Limb (tissue), 2 donors: ENCODE measurements around the gene SCN11A.

Experiments used
- DNase-seq, 2 donors: peaks; one replicate each; pipeline ENCODE4 v3.0.0-alpha.2; 2016; ENCODE audit errors: extremely low spot score in 2 of 2

SCN11A gene

GRCh38 chr3:39051649-39052561 is at the start of gene SCN11A, which contains the start of gene WDR48:
TSS of gene SCN11A (minus strand) at chr3:39051944. CDS start at chr3:38950362, 101,582 bp downstream.
TSS of gene WDR48 (plus strand) at chr3:39052016. CDS start at chr3:39052026, 10 bp downstream.
- DNase-seq, result peak; percentile 94 to 96

DNA sequence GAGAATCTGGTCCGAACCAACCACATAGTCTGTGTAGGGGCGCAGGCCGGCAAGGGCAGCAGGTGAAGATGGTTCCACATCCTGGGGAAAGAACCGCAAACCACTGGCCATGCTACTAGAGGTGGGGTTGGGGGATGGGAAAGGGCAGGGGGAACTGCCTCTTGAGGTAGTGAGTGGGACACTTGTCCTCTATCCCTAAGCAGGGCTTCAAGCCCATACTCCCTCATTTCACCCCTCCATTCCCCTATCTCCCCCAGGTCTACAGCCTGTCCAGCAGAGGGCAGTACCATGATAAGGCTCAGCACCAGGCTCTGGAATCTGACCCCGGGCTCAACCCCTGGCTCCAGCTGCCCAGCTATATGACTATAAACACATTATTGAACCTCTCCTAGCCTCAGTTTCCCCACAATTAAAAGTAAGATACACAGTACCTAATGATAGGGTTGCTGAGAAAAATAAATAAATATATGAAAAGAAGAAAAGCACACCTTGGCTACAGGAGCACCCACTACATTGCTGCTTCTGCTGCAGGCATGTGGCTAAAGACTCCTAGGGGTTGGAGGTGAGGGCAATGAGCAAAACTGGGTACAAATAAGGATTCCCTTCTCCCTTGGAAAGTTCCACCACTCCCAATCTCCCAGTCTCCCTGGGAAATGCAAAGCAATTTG is 49.4 kb upstream of the SCN11A start:
- no peak for DNase-seq

DNA sequence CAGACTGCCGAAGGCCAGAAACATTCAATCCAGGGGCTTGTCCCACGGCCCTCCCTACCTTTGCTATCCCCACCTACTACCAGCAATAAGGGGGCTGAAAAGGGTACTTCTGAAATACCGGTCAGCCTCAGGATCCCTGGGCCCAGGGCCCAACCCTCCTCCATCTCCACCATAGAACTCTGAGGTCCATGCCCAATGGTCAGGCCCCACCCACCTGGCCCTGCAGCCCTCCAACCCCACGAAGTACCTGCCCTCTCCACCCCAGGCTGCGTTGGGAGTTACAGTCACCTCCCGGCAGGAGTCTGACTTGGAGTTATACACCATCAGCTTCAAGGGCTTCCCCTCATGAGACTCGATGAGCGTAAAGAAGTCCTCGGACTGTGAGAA is 48.7 kb upstream of the SCN11A start:
- no peak for DNase-seq

DNA sequence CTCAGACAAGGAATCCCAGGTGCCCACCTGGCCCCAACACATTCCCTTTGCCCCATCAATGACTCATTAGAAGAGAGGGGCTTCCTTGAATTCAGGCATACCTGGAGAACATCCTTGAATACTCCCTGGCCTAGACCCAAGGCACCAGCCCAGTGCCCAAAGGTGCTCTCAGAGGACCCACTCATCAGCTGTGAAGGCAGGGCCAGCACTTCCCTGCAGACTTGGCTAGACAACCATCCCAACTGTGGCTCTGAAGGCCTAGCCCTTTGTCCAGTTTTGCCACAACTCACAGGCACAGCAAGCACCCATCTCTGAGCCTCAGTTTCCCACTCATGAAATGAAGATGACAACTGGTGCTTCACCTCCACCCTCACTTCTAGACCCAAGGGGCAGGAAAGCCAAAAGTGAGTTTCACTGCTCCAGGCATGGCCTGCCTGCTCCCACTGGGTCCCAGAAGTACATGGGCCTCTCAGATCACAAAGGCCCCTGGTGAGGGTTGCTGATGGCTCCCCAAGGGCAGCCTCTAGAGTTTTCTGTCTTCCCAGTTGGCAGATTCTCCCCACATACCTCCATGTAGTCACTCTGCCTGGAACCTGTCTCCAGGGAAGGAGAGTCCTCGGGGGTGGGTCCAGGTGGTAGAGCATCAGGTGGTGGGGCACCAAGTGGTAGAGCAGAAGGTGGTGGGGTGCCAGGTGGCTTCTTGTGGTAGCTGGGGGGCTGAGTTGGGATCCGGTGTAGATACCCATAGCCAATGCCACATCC is 48.2 kb upstream of the SCN11A start:
- DNase-seq, result no peak

GRCh38 chr3:39099242-39099641 is 47.5 kb upstream of the SCN11A start:
- no peak for DNase-seq

DNA sequence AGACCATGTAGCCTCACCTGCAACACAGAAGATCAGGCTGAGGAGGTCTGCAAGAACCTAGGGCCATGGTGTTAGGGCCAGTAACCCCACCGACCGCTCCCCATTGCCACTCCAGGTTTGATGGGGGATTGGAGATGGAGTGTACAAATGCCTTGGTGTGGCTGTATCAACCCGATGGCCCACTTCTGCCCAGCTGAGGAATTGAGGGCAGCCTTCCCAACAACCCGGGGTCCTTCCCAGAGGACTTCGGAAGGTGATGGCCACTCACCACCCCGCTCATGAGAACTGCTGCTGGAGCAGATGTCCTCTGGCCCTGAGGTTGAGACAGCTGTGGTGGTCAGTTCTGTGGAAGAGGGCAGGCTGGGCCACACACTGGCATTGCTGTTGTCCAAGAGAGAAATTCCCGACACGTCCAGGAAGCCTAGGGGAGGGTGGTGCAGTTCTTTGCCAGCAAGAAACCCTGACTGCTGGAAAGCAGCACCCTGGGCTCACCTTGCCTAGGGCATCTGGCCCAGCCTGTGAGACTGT is 46.8 kb upstream of the SCN11A start:
- no peak for DNase-seq

- no peak for DNase-seq
Observed at GRCh38 chr3:39097716-39098472, 46.1 kb upstream of the SCN11A start.

DNA sequence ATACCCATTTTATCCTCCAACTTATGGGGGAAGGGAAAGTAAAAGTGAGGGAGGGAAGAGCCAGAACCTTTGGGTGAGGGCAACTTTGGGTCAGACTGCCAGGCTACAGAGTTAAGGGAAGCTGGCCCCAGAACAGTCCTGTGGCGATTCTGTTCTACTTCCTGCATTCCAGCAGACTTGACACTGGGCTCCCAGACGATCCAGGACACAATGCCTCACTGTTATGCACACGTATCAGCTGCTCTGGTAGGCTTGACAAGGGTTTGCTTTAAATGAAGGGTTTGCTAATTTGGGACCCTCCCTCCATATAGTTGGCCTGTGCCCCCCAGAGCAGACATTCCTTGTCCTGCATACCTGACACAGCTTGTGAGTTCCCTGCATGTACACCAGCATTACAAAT is 45.0 kb upstream of the SCN11A start:
- no peak for DNase-seq

GRCh38 chr3:39095778-39096177 is 44.0 kb upstream of the SCN11A start:
- DNase-seq, result no peak

GRCh38 chr3:39094851-39095677 is 43.3 kb upstream of the SCN11A start:
- DNase-seq, result no peak

DNA sequence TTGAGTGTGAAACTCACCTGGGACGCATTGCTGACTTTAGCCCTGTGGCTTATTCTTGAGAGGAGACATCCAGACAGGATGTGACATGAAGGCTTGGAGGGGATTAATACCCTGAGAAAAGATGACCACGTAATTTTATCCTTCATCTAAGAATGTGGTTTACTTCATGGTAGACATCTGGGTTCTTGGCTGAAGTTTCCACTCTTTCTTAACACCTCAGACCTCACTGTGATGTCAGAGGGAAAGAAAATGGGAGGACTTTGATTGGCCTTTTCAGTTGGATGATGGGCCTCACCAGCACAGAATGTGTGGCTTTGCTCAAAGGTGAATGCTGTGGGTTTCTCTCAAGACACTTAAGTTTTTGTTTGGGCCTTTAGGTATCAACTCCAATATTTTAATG is 39.2 kb upstream of the SCN11A start:
- DNase-seq, result no peak

DNA sequence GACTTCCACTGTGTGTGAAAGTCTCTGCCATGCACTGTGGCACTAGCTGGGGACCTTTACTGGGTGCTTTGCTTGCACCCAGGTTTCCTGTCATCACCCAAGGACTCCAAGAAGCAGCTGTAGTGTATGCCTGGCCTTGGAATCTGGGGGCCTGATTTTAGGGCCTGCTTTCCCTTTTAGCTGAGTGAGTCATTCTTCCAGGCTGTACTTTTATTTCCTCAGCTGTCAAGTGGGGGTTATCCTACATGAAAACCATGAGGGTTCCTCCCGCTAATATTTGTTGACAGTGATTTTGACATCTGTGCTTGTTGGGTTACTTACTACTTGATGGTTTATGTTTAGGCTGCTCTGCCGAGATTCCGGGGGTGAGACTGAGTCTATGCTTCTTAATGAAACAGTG is 37.1 kb upstream of the SCN11A start:
- DNase-seq, result no peak

- DNase-seq, result no peak
Observed at GRCh38 chr3:39088456-39088855, 36.7 kb upstream of the SCN11A start.

DNA sequence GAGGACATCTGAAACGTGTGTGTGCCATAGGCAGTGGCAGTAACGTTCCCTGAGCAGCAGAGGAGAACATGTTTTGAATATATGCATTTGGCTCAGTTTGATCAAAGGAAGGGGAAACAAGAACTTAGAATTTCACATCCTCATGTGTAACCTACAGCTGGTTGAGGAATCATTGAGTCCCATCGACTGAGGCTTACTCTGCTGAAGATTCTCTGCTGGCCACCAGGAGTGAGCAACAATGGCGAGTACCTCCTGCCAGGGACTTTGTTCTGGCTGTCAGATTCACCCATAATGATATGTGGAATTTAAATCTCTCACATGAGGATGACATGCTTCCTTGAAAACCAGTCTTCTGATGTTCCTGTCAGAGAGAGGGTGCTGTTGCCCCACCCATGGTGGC is 34.4 kb upstream of the SCN11A start:
- no peak for DNase-seq

DNA sequence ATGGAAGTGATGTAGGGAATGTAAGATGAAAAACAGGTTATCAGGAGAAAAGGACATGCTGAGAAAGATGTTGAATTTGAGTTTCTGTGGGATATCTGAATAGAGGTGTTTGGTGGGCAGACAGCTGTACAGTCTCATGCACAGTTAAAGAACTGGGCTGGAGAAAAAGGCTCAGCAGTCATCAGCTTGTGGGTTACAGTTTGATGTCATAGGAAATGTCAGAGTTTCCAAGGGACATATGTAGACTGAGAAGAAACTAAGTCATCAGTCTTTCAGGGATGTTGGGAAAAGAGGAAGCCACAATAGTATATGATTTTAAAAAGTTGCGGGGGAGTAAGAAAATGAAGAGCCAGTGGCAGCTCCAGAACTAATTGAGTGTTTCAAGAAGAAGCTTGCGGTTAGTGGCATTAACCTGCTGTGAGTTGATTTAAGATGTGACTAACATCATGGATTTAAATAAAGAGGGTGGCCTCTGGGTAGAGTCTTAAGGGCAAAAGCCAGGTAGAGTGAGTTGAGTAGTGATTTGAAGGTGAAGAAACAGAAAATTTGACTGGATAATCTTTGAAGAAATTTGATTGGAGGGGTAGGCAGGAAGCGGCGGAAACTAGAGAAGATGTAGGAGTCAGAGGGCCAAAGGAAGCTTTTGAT is 31.0 kb upstream of the SCN11A start:
- DNase-seq, result no peak

DNA sequence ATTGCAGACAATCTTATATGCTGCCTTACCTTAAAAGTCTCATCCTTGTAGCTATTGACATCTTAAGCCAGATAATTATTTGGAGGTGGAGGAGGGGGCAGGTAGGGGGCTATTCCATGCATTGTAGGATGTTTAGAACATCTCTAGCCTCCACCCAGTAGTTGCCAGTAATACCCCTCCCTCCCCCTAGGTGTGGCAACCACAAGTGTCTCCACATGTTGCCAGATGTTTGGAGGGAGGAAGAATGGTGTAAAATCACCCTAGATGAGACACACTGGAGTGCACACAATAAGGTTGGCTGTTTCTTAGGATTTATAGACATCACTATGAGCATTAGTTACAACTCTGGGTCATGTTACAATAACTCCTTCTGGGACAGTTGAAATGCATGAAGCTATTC is 28.3 kb upstream of the SCN11A start:
- no peak for DNase-seq

DNA sequence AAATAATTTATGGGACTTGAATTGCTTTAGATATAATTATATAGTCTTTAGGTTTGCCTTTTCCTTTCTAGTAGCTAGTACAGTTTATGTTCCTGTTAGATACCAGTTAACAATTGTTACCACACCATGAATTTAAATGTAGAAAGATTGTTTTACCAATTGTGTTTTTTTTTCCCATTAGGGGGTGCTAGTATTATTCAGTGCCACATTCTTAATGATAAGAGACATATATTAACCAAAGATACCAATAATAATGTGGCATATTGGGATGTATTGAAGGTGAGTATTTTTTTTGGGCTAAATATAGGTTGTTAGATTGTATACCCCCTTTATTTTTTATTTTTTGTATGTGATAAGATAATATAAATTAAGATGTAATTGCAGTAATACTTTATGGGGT is 27.8 kb upstream of the SCN11A start:
- DNase-seq, result no peak

GRCh38 chr3:39075910-39076309 is 24.2 kb upstream of the SCN11A start:
- no peak for DNase-seq

GRCh38 chr3:39068556-39068955 is 16.8 kb upstream of the SCN11A start:
- no peak for DNase-seq

DNA sequence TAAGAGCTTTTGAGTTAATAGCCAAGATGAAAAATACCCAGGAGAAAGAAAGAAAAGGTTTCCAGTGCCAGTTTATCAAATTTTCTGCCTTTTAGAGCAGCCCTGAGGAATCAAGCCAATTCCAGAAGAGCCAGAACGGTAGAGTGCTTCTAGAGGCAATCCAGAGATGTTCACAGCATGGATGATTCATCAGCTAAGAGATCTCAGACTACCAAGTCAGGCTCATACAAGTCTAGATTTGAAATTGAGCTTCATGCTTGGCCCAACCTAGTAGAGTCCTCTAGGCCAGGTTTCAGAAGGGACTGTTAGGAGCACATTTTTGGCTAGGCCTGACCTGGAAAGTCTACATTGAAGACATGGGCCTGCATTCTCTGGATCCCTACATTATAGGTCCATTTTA is 15.5 kb upstream of the SCN11A start:
- DNase-seq, result no peak
